NOMO-1 treated with dmso at 0.1 percent for 144 hours (cell line): ENCODE data around the gene PADI4.
A peak's percentile ranks its signal among the peaks of the same experiment; 100 is the strongest.

ENCODE experiments used
- DNase-seq: peaks from one replicate; lab custom pipeline; 2025; ENCODE audit not compliant: unreplicated experiment; lab: John Stamatoyannopoulos, UW

PADI4 gene

GRCh38 chr1:17282836-17283235, 25.2 kb upstream of the PADI4 start:
- no peak for DNase-seq

GRCh38 chr1:17286646-17287045, 21.4 kb upstream of the PADI4 start:
- DNase-seq = no peak

DNA sequence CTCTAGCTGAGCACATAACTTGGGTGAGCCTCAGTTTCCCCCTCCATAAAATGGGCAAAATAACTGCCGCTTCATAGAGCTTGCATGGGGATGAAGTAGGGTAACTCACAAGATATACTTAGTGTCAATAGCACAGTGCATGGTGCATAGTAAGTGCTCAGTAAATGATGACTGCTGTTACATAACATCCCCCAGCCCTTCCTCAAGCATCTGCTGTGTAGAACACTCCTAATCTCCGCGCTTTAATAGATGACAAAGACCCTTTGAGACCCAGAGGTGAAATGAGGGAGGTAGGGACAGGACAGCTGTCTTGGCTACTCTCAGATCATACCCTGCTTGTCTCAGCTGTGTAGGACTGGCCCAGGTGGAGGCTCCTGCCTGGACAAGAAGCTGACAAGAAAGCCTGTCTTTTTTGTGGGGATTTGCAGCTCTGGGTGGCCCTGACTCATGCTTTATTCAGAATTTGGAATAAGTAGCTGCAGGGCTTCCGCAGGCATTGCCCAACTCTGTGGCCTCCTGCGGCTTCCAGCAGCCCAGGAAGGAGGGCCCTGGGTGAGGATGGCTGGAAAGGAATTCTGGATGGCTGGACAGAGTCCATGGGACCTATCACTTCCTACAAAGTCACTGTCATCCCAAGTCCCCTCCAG, 20.7 kb upstream of the PADI4 start:
- DNase-seq = peak; percentile 22

DNA sequence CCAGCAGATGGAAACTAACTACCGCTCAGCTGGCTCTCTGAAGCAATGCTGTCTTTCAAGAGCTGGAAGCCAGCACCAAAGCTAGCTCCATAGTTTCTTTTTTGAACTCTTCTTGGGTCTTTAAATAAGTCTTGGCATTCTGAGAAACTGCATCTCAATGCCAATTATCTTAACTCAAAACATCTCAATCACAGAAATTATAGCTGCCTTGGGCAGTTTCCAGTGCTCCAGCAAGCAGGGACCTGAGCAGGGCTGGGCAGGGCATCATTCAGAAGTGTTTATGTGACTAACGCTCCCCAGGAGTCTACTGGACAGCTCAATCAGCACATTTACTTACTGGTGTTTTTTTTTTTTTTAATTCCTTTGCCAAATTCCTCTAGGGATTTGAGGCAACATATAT, 18.3 kb upstream of the PADI4 start:
- DNase-seq = no peak

DNA sequence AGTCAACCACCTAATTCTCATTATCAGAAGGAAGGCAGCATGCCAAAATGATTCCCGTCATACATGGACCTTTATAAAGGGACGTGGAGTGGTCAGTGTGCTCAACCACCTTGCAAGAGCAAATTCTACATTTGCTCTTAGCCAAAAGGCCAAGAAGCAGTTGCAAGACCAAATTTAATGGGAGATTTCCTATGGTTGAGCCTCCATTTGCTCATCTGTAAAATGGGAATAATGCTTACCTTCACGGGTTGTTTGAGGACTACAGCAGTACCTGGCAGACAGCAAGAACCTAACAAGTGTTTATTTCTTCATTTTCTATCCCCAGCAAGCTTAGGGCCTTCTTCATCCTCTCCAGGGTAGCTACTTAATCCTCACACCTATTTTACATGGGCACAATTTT, 17.4 kb upstream of the PADI4 start:
- DNase-seq = no peak

GRCh38 chr1:17292299-17293160, 15.5 kb upstream of the PADI4 start:
- no peak for DNase-seq

DNA sequence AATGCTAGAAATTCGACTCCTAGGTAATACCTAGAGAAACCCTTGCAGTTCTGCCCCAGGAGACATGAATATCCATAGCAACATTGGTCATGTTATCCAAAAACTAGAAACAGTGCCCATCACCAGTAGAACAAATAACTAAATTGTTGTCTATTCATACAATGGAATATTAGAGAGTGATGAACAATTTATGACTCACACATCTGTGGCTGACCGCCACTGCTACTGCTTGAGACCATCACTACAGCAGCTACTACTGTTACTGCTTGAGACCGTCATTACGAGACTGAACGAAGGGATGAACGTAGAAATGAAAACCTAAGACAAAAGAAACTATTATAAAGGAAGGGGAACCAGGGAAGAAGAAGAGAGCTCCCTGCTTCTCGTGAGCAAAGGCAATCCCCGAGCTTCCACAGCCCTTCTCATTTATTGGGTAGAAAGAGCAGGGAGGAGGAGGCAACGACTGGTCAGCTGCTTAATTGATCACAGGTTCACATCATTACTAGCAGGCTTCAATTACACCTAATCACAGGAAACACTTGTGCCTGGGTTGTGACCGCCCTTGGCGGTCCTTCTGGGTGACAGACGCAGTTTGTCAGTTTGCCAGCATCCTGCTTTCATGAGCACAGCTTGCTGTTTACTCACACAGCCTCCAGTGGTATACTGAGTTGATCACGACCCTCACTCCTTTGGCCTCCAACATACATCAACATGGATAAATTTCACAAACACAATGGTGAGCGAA, 14.1 kb upstream of the PADI4 start:
- DNase-seq = no peak

- DNase-seq = no peak
These were observed 12.7 kb upstream of the PADI4 start for GRCh38 chr1:17295292-17295691.

- no peak for DNase-seq
These were observed 11.9 kb upstream of the PADI4 start for GRCh38 chr1:17296086-17296485.

- DNase-seq = no peak
These were observed 10.0 kb upstream of the PADI4 start for GRCh38 chr1:17297991-17298390.

DNA sequence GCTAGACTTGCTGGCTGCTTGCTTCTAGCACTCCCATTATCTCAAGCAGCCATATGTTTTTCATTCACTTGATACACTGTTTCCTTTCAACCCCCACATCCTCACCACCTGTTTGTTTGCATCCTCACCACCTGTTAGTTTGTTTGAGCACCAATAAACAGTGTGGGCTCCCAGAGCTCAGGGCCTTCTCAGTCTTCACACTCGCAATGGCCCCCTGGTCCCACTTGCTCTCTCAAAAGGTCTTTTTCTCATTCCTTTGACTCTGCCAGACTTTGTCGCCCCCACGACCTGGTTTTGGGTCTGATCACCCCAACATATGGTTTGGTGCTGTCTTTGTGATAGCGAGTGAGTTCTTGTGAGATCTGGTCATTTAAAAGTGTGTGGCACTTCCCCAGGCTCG, 6.2 kb upstream of the PADI4 start:
- no peak for DNase-seq

DNA sequence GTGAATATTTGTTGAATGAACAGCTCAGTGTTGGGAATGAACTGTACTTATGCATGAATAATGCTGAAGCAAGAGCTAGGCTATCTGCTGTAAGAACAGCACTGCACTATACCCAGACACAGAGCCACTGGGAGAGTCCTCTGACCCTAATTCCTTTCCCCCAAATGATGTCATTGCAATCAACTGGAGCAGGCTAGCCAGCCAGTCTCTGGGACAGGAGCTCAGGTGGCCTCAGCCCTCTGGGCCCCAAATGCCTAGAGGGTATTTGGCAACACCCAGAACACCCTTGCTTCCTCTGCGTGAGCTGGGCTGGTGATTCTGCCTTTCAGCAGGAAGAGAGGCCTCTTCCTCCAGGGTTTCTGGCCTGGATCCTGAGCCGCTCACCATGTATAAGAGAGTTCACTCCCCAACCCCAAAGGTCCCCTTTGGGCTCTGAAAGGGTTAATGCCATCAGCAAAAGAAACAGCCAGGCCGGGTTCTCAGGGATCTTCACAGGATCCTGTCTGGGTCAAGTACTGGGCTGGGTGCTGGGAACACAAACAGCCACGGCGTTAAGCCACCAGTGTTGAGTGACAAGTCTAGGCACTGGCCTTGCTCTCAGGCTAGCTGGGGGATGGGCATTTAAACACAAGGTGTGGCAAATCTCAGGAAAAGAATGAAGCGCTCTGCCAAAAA, 3.7 kb upstream of the PADI4 start:
- DNase-seq = peak; percentile 64

GRCh38 chr1:17304826-17305175, 3.2 kb upstream of the PADI4 start:
- DNase-seq = no peak

DNA sequence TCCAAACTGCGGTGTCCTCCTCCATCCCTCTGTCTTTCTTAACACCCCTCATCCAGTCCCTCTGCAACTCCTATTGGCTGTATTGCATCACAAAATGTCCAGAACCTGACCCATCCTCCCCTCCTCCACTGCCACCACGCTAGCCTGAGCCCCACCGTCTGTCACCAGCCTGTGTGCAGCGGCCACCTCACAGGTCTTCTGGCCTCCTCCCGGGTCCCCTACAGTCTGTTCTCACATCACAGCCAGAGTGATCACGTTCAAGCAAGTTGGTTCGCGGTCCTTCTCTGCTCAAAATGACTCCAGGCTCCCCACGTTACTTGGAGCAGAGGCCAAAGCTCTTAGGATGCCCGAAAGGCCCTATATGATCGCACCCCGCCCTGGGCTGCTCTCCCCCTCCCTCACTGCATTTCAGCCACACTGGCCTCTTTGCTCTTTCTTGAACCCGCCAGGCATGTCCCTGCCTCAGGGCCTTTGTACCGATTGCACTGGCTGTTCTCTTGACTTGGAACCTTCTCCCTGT, 2.4 kb upstream of the PADI4 start:
- no peak for DNase-seq

DNA sequence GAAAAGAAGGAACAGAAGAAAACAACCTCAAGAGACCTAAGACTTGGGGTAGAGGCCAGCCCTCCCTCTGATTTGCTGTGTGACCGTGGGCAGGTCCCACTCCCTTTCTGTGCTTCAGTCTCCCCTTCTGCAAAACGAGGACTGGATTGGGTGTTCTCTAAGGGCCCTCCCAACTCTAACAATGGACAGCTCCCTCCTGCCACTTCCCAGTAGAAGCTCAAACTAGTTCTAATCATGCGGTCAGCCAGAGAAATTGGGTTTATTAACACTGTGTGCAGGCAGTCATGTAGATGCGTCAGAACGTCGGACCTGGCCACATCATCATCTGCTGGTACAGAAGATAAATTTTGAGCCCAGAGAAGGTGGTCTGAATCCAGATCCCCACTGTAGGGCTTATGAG, 1.6 kb upstream of the PADI4 start:
- no peak for DNase-seq

DNA sequence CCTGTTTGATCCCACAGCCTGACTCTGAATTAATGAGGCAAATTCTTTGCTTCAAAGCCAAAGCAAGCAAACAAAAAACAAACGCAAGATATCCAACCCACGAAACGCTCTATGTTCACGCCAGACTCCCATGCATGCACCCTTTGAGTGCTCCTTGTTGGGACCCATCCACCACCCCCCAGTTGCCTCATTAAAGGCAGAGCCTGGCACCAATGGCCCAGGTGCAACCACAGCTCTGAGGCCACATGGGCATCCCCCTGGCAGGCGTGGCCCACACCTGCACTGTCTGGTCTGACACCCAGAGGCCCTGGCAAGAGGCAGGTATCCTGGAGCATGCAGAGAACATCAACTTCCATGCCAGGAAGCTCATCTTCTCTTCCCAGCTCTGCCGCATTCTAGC, 1.1 kb upstream of the PADI4 start:
- DNase-seq = no peak

- DNase-seq = no peak
These were observed 668 bp upstream of the PADI4 start for GRCh38 chr1:17307329-17307728.

DNA sequence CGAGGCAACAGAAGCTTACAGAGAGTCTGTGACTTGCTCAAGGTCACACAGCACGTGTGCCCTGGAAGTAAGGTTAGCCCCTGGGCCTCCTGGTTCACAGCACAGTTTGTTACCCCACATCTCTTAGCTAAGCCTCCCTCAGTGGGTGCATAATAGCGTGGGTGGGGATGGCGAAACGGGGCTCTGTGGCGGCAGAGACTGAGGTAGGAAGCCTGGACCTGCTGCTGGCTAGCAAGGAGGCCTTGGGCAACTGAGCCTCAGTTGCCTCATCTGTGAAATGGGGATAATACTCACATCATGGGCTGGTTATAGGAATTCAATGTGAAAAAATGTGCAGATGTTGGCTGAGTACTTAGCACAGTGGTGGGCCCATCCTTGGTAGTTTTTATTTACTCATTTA, 596 bp downstream of the PADI4 start:
- DNase-seq = peak; percentile 17

GRCh38 chr1:17309426-17310067, 1.6 kb downstream of the PADI4 start:
- no peak for DNase-seq

GRCh38 chr1:17310068-17310640, 2.2 kb downstream of the PADI4 start:
- DNase-seq = no peak
